HepG2 (cell line): ENCODE results near the gene KCNQ5.

ENCODE experiments used
- BHLHE40 ChIP-seq: IDR thresholded peaks from 2 replicates; pipeline ENCODE4 v1.6.1; 2011; ENCODE audit warnings: low read length, improper control_type of control experiment
- NFYC ChIP-seq: IDR thresholded peaks from 2 replicates; pipeline ENCODE4 v1.6.1; 2016; ENCODE audit warnings: missing genetic modification reagents, missing compliant biosample characterization
- SMC3 ChIP-seq: IDR thresholded peaks from 2 replicates; pipeline ENCODE4 v1.6.1; 2011; ENCODE audit warnings: low read length, improper control_type of control experiment
- ZNF720 ChIP-seq: sonication (generic); formaldehyde crosslinking; IDR thresholded peaks from 2 replicates; pipeline ENCODE4 v1.4.0; 2020; ENCODE audit warnings: missing genetic modification reagents

- TF ChIP-seq NFYC (CRISPR knock-in tag) (no peak), SMC3 (no peak), ZNF720 (CRISPR knock-in tag) (no peak), BHLHE40 (no peak)
Measured at GRCh38 chr6:72967329-72967728, 345.5 kb downstream of the KCNQ5 start.
